Activated CD4-positive, alpha-beta T cell treated with anti-CD3 and anti-CD28 coated beads, Interleukin-2, amount 50 U/mL, for 48 hours (primary cell): ENCODE measurements around the gene CYTH3.

Experiments
- DNase-seq, 2 experiments: peaks; one replicate each; pipeline ENCODE4 v3.0.0-alpha.2; 2020

CYTH3 gene

DNA sequence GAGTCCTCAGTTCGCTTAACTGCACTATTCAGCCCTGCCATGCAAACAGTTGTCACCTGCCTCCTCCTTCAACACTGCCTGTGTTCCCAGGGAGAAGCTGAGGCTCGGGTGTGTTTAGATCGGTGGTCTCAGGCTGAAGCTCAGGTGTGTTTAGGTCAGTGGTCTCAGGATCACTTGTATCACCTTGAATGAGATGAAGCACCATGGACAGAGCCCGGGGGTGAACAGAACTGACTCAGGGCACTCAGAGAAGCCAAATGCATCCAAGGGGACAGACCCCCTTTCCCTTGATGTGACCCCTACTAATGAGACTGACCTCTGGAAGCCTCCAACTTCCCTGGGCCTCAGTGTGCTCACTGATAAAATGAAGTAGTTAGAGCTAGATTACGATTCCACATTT is 84.0 kb downstream of the CYTH3 start:
- no peak for DNase-seq

GRCh38 chr7:6186577-6186976 is 85.8 kb downstream of the CYTH3 start:
- DNase-seq, result no peak

DNA sequence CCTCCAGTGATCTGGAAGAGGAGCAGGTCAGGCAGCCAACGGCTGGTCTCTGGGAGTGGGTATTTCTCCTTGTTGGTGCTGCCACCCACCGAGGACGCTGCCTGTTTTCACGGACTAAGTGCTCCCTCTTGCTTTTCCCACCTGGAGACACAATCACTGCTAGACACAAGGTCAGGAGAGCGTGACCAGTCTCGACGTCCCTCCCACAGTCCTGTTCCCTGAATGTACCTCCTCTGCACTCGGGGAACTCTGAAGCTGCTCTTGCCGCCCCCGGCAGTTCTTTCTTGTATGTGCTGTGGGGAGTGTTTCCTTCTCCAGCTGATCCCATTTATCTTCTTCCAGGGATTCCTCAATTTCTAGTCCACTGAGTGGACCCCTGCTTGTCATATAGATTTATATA is 89.4 kb downstream of the CYTH3 start:
- DNase-seq, result no peak

DNA sequence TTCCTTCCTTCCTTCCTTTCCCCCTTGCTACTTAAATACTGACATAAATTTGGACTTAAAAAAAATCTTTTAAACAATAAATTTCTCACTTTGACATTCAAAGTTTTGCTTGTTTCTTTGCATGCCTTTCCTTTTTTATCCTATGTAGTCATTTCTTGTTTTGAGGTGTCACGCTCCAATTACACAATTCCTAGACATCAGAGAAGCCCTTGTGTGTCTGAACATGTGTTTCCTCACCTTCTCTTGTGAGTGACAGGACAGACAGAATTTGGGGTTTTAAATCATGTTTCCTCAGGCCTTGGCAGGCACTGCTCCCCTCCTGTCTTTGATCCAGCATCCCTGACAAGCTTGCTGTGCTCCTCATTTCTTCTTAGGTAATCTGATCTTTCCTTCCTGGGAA is 91.3 kb downstream of the CYTH3 start:
- DNase-seq, result no peak

- no peak for DNase-seq
Observed at GRCh38 chr7:6180344-6180725, 92.1 kb downstream of the CYTH3 start.

DNA sequence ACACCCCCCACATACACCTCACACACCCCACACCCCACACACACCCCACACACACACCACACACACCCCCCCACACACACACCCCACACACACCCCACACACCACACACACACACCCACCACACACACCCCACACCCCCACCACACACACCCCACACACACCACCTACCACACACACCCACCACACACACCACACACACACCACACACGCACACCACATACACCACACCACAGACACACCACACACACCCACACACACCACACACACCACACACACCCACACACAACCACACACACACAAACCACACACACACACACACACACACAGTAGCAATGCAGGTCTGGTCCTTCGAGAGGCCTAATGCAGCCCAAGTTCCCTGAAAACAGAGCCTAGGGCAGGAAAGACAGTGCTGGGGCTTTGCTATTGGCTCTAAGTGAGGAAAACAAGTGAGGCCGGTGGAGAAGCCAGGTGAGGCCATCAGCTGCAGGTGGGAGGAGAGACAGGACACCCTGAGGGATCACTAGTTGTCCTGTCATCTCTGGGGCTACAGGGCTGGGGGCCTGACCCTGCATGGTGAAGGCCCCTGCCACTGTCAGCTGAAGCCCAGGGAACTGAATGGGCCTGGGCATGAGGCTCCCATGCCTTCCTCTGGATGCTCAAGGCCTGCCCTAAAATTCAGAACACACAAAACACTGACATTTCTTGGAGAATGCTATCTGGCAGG is 92.6 kb downstream of the CYTH3 start:
- no peak for DNase-seq

GRCh38 chr7:6178298-6179029 is 94.0 kb downstream of the CYTH3 start:
- DNase-seq, result no peak

DNA sequence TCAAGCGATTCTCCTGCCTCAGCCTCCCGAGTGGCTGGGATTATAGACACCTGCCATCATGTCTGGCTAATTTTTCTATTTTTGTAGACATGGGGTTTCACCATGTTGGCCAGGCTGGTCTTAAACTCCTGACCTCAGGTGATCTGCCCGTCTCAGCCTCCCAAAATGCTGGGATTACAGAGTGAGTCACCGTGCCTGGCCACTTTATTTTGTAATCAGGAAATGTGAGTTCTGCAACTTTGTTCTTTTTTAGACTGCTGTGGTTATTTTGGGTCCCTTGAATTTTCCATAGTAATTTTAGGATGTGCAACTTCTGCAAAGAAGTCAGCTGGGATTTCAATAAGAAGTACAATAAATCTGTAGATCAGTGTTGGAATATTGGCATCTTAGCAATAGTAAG is 96.8 kb downstream of the CYTH3 start:
- no peak for DNase-seq

GRCh38 chr7:6172910-6173295 is 99.5 kb downstream of the CYTH3 start:
- DNase-seq, result no peak

DNA sequence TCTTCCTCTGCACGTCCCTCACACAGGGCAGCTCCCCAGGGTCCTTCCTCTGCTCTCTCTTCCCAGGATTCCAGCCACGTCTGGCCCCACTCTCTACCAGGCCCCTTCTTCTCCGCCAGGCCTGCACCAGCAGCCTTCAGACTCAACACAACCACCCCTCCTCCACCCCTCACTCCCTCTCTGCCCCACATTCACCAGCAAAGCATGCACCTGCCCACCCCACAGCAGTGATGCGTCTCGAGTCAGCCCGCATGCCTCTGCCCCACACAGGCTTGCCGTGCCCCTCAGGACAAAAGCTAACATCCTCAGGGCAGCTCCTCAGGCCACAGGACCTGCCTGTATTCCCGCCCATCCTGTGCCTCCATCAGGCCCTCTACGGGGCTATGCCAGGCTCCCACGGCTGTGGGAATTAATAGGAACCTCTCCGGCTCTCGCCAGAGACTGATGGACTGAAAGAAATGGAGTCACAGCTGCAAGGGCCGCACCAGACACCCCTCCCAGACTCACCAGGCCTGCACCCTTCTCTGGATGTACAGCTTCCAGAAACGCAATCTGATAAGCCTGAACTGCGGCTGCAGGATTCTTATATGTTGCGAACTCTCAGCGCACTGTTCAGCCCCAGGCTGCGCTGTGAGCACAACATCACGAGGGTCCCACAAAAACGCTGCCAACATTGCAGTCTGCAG is 100.1 kb downstream of the CYTH3 start:
- DNase-seq, result no peak

DNA sequence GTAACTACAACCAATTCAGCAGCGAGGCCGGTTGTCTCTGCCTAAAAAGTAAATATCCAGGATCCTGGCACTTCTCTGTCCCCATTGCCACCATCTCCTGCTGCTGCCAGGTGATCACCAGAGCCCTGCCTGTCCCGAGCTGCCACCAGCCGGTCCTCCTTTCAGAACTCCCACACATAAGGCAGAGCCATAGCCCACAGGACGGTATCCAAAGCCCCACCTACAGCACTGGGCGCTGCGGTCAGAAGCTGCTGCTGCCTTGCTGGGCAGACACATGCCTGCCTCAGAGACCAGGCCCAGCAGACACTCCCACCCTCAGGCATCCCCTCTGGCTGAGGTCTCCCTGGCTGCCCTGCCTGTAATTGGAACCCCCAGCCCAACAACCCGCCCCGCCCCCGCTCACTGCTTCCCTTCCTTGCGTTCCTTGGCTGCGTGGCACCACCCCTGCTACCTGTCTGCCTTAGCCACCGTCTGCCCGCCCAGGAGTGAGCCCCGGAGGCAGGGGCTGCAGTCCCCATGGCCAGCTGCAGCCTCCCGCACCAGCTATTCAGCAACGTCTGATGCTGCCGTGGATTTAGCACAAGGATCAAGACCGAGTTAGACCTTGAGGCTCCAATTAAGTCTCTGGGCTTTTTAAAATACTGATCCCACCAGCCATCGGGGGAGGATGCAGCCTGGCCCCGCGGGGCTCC is 100.7 kb downstream of the CYTH3 start:
- DNase-seq, result no peak

DNA sequence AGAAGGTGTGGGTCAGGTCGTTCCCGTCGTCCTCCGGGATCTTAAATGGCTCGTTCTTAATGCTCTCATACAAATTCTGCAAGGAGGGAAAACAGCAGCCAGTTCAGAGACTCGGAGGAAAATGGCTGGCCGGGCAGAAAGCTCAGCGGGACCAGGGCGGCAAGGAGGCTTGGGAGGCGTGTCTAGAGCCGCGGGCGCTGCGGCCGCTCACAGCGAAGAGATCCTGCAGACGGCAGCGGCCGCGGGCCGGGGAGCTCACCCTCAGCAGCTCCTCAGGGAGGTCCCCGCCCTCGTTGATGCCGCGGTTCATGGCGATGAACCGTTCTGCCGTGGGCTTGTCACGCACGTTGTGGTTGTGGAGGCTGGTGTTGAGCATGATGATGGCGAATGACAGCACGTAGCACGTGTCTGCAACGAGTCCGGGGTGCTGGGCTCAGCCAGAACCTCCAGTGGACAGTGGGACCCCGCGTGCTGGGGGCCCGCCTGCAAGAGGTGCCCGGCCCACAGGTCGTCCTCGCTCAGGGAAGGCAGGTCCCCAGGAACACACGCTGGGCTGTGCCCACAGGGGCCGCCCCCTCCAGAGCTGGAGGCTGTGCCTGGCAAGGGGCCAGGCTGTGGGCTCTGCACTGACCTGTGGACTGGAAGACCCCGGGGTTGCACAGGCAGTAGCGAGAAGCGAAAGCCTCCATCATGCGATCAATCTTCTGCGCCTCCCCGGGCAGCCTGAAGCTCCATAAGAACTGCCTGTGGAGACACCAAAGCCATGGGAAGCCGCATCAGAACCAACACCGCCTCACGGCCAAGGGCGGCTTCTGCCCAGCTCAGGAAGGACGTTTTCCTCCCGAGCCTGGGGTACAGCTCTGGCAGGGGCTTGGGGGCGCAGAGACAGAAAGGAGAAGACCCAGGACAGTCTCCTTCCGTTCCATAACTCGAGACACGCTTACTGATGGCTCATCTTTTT is 101.6 kb downstream of the CYTH3 start:
- DNase-seq, result no peak

DNA sequence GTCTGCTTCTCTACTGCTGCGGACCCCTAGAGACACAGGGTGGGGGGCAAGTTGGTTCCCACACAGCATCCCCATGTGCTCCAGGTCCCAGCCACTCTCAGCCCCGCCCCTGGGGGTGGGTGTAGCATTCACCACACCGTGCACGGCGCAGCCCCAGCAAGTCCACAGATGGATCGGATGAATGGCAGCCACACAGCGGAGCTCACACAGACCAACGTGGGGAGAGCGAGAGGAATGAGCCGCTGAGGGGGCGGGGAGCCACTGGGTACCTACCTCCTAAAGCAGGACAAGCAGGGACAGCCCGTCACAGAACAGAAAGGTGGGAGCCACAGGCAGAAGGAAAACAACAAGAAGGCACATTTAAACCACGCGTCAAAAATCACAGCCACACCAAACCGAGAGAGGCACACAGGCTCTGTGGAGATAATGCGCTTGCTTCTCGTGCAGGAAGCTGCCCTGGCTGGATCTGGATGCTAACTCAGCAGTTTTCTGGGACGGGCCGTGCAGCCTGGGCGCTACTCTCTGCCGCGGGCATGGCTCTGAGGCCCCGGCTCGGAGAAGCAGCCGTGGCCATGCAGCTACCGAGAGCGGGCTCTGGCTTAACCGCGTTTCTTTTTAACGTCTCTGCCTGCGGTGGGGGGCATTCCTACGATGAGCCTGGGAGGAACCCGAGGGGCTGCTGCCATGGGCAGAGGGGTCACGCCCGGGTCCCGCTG is 102.5 kb downstream of the CYTH3 start:
- no peak for DNase-seq

DNA sequence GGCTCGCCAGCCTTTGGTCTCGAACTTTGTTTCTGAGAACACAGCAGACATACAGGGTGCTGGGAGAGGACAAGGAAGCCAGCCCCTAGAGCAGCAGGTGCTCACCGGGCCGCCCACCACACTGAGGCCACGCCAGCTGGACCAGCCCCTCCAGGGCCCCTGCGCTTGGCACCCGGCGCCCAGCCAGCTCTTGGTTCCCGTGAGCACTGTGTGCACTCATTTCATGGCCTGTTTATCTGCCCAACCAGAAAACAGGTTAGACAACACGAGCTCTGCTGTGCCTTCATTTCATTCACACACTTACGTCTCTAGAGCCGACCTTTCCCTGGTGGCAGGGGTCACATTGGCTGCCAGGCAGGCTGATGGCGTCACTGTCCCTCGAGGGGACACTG is 104.0 kb downstream of the CYTH3 start:
- no peak for DNase-seq

DNA sequence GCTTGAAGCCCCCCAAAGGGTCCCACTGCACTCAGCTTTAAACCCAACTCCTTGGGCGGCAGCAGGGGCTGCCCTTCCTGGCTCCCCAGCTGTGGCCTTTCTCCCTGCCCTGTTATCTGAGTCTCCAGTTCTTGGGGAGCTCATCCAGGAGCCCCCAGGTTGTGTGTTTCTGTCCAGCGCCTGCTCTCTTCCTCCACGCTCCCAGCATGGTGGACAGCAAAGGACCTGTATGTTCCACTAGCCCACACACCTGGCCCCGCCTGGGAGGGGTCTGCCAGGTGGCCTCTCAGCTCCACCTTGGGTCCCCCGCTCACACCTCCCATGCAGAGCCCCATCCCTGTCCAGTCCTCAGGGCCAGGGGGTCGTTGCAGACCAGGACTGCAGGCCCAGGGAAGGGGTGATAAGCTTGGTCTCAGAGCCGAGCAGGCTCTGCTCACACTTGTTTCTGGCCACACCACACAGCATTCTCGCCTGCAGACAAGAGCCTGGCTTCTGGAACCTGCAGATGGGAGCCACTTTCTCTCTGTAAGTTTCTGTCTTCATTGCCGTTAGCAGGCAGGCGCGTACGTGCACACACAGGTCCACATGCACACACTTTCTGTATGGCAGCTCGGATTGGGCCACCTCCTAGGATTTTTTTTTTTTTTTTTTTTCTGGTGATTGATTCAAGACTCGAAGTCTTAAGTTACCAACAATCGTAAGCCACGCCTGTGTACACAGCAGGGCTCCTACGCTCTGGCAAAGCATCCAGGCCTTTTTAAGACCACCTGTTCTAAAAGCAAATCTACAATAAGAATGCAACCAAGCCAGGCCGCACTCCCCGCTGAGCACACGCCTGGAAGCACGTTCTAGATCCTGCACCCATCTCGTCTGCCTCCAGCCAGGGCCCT is 104.6 kb downstream of the CYTH3 start:
- DNase-seq, result no peak

GRCh38 chr7:6167004-6167551 is 105.3 kb downstream of the CYTH3 start:
- DNase-seq, result no peak

DNA sequence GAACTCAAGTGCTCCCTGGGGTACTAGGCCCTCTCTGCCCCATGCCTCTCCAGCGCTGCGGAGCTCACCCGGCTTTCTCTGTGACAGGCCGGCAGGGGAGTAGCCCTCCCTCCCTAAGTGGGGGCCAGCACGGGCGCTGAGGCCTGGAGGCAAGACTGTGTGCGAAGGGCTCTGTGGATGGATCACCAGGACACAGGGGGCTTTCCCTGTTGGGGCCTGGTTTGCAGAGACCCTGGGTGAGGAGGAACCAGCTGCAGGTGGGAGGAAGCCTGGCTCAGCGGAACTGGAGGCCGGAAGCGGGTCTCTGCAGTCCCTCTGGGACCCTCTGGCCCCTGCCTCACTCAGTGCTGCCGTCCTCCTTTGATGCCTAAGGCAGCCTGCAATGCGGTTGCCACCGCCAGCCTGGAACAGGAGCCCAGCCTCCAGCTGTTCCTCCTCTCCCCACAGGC is 106.0 kb downstream of the CYTH3 start:
- no peak for DNase-seq

DNA sequence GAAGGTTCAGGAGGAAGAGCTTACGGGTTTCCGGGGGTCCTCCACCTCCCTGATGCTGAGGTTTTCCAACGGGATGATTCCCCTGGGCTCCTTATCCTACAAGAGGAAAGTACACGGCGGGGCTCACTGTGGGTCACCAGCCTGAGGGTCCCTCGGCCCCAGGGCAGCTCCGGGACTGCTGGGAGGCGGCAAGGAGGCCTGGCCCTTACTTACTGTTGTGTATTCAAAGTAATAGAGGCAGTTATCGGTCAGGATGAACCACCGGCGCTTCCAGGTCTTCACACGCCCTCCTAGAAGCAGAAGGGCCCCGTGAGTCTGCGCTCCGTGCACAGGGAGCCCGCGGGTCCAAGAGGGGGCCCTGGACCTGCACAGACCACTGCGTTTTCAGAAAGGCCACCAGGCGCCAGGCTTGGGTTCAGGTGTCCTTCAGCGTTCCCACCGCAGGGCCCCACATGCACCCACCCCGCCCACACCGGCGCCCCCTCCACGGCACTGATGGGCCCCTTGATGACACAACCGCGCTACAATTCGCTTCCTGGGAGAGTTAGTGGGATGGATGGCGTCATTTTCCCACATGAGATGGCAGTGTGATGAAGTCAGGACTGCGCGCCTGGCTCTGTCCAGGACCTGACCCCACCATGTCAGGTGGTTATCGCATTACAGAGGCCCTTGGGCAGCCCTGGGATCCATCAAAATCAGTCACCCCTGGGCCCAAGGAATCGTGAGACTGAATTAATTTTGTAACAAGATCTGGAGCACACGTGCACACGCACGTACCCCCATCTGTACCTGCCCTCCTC is 106.7 kb downstream of the CYTH3 start:
- no peak for DNase-seq

GRCh38 chr7:6165075-6165474 is 107.3 kb downstream of the CYTH3 start:
- DNase-seq, result no peak
